ENCODE measurements around the gene MPO. TPM values are rescaled to one million over a fixed set of nuclear protein-coding genes. Genes with fewer than 3 reads are reported as not detected.

Gene MPO
- total RNA-seq, 1 experiment from 2014 or later: not detected

Other genes starting within 250 kb of the MPO start
- 18.2 and 22.7 TPM in 2 replicates for gene DYNLL2, start 197.5 kb downstream of the MPO start, total RNA-seq (2014; rRNA removed; shearing (Covaris generic); ENCODE audit: low replicate concordance)
- not detected in 2 replicates for gene OR4D1, start 132.6 kb downstream of the MPO start, total RNA-seq (2014; rRNA removed; shearing (Covaris generic); ENCODE audit: low replicate concordance)
- gene OR4D2, start 114.0 kb downstream of the MPO start, total RNA-seq (2014; rRNA removed; shearing (Covaris generic); ENCODE audit: low replicate concordance): not detected in 2 replicates
- not detected in 2 replicates for gene EPX, start 88.2 kb downstream of the MPO start, total RNA-seq (2014; rRNA removed; shearing (Covaris generic); ENCODE audit: low replicate concordance)
- 17.5 and 20.8 TPM in 2 replicates for gene MKS1, start 61.7 kb downstream of the MPO start, total RNA-seq (2014; rRNA removed; shearing (Covaris generic); ENCODE audit: low replicate concordance)
- 0.36 TPM in 1 of 2 replicates, not detected in the other for gene LPO, start 42.4 kb downstream of the MPO start, total RNA-seq (2014; rRNA removed; shearing (Covaris generic); ENCODE audit: low replicate concordance)
- 7.8 and 14.0 TPM in 2 replicates for gene TSPOAP1, start 47.9 kb upstream of the MPO start, total RNA-seq (2014; rRNA removed; shearing (Covaris generic); ENCODE audit: low replicate concordance)
- 50.2 and 64.7 TPM in 2 replicates for gene SUPT4H1, start 71.3 kb upstream of the MPO start, total RNA-seq (2014; rRNA removed; shearing (Covaris generic); ENCODE audit: low replicate concordance)
- not detected in 2 replicates for gene RNF43, start 136.6 kb upstream of the MPO start, total RNA-seq (2014; rRNA removed; shearing (Covaris generic); ENCODE audit: low replicate concordance)
- 0.11 and 0.82 TPM in 2 replicates for gene HSF5, start 207.5 kb upstream of the MPO start, total RNA-seq (2014; rRNA removed; shearing (Covaris generic); ENCODE audit: low replicate concordance)
- 53.6 and 64.0 TPM in 2 replicates for gene MTMR4, start 233.7 kb upstream of the MPO start, total RNA-seq (2014; rRNA removed; shearing (Covaris generic); ENCODE audit: low replicate concordance)